Neural progenitor cell (in vitro differentiated cells): ENCODE data around the gene NKAIN2. TPM values are rescaled to one million over a fixed set of nuclear protein-coding genes. Genes with fewer than 3 reads are reported as not detected.

Experiments
- DNase-seq: peaks from one replicate; pipeline ENCODE4 v3.0.0-alpha.2; 2016; ENCODE audit warnings: low spot score
- H2AFZ ChIP-seq: fragments of 200-600 bp; sonication (generic); replicated peaks from 2 replicates; pipeline ENCODE4 v1.6.1; 2016; ENCODE audit warnings: antibody characterized with exemption
- H3F3A ChIP-seq: fragments of 200-600 bp; sonication (generic); 2 replicates; pipeline ENCODE4 v1.6.1; 2016; ENCODE audit warnings: antibody characterized with exemption, low read depth
- H3K27ac ChIP-seq: fragments of 200-600 bp; sonication (generic); 2 replicates; pipeline ENCODE4 v1.5.1; 2016; ENCODE audit warnings: mild to moderate bottlenecking
- H3K27me3 ChIP-seq: fragments of 200-600 bp; sonication (generic); 2 replicates; pipeline ENCODE4 v1.6.1; 2016; ENCODE audit warnings: mild to moderate bottlenecking, moderate library complexity
- H3K36me3 ChIP-seq: fragments of 200-600 bp; sonication (generic); 2 replicates; pipeline ENCODE4 v1.5.1; 2016
- H3K4me1 ChIP-seq: fragments of 200-600 bp; sonication (generic); 2 replicates; pipeline ENCODE4 v1.6.1; 2016; ENCODE audit warnings: mixed run types
- H3K4me2 ChIP-seq: fragments of 200-600 bp; sonication (generic); 2 replicates; pipeline ENCODE4 v1.6.1; 2016
- H3K4me3 ChIP-seq: fragments of 200-600 bp; sonication (generic); 2 replicates; pipeline ENCODE4 v1.5.1; 2016
- H3K79me2 ChIP-seq: fragments of 200-600 bp; sonication (generic); 2 replicates; pipeline ENCODE4 v1.6.1; 2016; ENCODE audit warnings: low read depth
- H3K9ac ChIP-seq: fragments of 200-600 bp; sonication (generic); 2 replicates; pipeline ENCODE4 v1.6.1; 2016
- H3K9me3 ChIP-seq: fragments of 200-600 bp; sonication (generic); 2 replicates; pipeline ENCODE4 v1.5.1; 2016; ENCODE audit warnings: low read depth
- H4K20me1 ChIP-seq: fragments of 200-600 bp; sonication (generic); 2 replicates; pipeline ENCODE4 v1.6.1; 2016; ENCODE audit warnings: low read depth
- H3K27ac Mint-ChIP-seq: 3 replicates; pipeline ENCODE4 v1.8.0; 2021; ENCODE audit warnings: mixed read lengths
- H3K27me3 Mint-ChIP-seq: 2 replicates; pipeline ENCODE4 v1.8.0; 2022; ENCODE audit warnings: low read depth, mild to moderate bottlenecking, inconsistent platforms, moderate library complexity, mixed read lengths; ENCODE audit not compliant: insufficient read depth
- H3K36me3 Mint-ChIP-seq: 3 replicates; pipeline ENCODE4 v1.8.0; 2021; ENCODE audit warnings: mixed read lengths
- H3K4me1 Mint-ChIP-seq: 3 replicates; pipeline ENCODE4 v1.8.0; 2021; ENCODE audit warnings: mixed read lengths
- H3K4me3 Mint-ChIP-seq: 3 replicates; pipeline ENCODE4 v1.8.0; 2021; ENCODE audit warnings: mild to moderate bottlenecking, moderate library complexity, mixed read lengths
- H3K9me3 Mint-ChIP-seq: 3 replicates; pipeline ENCODE4 v1.8.0; 2020; ENCODE audit warnings: mixed read lengths
- CTCF ChIP-seq: fragments of 200-600 bp; sonication (generic); IDR thresholded peaks from 2 replicates; pipeline ENCODE4 v1.5.1; 2017; ENCODE audit warnings: antibody characterized with exemption, mild to moderate bottlenecking
- EZH2 ChIP-seq: fragments of 200-600 bp; sonication (generic); IDR thresholded peaks from 2 replicates; pipeline ENCODE4 v1.6.1; 2017; ENCODE audit warnings: antibody characterized with exemption, mild to moderate bottlenecking, moderate library complexity
- EZH2phosphoT487 ChIP-seq: fragments of 200-600 bp; sonication (generic); IDR thresholded peaks from 2 replicates; pipeline ENCODE4 v1.6.1; 2017; ENCODE audit warnings: antibody characterized with exemption
- total RNA-seq: library from RNA; depleted of rRNA; stranded (reverse); fragments of >200 nt; gene quantifications from 2 replicates; pipeline ENCODE4 v1.2.3, GENCODE V29; 2015; ENCODE audit warnings: low replicate concordance

NKAIN2 gene
- total RNA-seq, 1 donor from 2014 or later: 0.45 TPM

DNA sequence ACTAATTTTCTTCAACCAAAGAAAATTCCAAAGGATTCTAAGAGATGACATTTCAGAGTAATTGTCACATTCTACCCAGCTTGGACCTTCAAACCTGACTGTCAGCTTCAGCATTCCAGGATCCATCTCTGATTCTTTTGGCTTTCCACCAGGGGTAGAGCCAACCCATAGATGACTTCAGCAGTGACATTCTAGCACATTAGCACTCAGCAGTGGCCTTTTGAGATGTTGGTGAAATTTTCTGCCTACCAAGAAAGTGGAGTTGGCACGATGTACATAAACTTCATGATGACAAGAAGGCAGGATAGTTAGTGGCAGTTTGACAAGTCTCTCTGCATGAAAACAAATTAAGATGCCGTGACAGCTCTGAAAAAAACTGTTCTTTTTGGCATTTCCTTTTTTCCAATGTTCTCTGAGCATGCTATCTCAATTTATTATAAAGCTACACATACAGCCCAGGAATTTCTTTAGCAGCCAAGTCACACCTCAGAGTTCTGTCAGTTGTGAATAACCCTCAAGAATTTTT is 692.1 kb downstream of the NKAIN2 start:
- Histone ChIP-seq H2AFZ (no peak overlapping the region), H3K27ac (no peak overlapping the region), H3K4me1 (peaks cover 8% of the 10 kb centered on the region), H3K4me2 (no peak overlapping the region), H3K27me3 (no peaks in the 10 kb centered on the region), H4K20me1 (no peaks in the 10 kb centered on the region), H3K4me3 (no peak overlapping the region), H3K36me3 (no peaks in the 10 kb centered on the region), H3K9me3 (no peaks in the 10 kb centered on the region), H3K9ac (no peak overlapping the region), H3K79me2 (no peaks in the 10 kb centered on the region), H3F3A (peaks cover 3% of the 10 kb centered on the region)
- Mint-ChIP-seq H3K4me3 (no peak overlapping the region), H3K9me3 (no peaks in the 10 kb centered on the region), H3K4me1 (peaks cover 6% of the 10 kb centered on the region), H3K27me3 (no peaks in the 10 kb centered on the region), H3K36me3 (no peaks in the 10 kb centered on the region), H3K27ac (no peak overlapping the region)
- no peak for DNase-seq
- no peak for TF ChIP-seq CTCF
- TF ChIP-seq EZH2phosphoT487: no peak
- TF ChIP-seq EZH2: no peak

DNA sequence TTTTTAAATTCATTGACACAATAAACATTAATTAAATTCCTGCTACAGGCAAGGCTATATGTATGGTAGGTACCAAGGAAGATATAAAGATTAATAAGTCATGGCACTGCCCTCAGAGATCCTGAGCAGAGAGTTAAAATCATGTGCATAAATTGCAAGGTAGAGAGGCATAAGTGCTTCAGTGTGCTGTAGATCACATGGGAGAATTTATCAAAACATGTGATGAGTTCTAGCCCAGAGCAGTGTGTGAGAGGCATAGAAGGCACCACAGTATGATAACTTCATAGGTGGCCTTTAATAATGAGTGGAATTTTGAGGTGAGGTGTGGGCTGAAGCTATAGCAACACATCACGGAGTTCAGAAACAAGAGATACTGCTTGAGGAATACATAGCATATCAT is 692.7 kb downstream of the NKAIN2 start:
- H3K27ac Mint-ChIP-seq: no peak overlapping the region

DNA sequence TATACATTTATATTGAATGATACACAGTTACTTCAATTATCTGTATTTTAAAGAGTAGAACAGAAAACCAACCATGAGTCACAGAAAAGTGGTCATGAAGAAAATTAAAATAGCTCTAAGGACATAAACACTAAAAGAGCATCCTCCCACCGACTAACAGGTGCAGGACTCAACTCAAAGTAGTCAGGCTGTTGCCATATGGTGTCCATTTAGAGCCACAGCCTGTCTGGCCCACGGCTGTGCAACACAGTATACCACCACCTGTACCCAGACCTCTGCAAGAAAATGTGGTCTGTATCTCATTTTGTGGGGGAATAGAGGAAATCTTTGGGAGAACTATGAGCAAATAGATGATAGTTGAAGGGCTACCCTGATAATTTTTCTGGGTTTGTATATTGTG is 708.8 kb downstream of the NKAIN2 start:
- H3K27ac ChIP-seq: no peak overlapping the region
- H4K20me1 ChIP-seq: no peaks in the 10 kb centered on the region
- H3K9ac ChIP-seq: no peak overlapping the region
- Mint-ChIP-seq H3K27ac (no peak overlapping the region), H3K4me3 (no peak overlapping the region), H3K9me3 (peaks cover 3% of the 10 kb centered on the region), H3K27me3 (no peaks in the 10 kb centered on the region), H3K36me3 (no peaks in the 10 kb centered on the region), H3K4me1 (peaks cover 6% of the 10 kb centered on the region)
- H3K36me3 ChIP-seq: no peaks in the 10 kb centered on the region
- no peaks in the 10 kb centered on the region for H3K9me3 ChIP-seq
- no peaks in the 10 kb centered on the region for H3K27me3 ChIP-seq
- no peak overlapping the region for H2AFZ ChIP-seq
- H3K79me2 ChIP-seq: no peaks in the 10 kb centered on the region
- no peak for DNase-seq
- H3F3A ChIP-seq: no peaks in the 10 kb centered on the region
- peaks cover 11% of the 10 kb centered on the region for H3K4me1 ChIP-seq
- H3K4me3 ChIP-seq: no peak overlapping the region
- H3K4me2 ChIP-seq: no peak overlapping the region
- TF ChIP-seq EZH2phosphoT487: no peak
- no peak for TF ChIP-seq CTCF
- TF ChIP-seq EZH2: no peak

More for the DNA sequence above, 692.7 kb downstream of the NKAIN2 start:
- no peak overlapping the region for H3K27ac ChIP-seq
- H3F3A ChIP-seq: peaks cover 3% of the 10 kb centered on the region
- H3K4me3 Mint-ChIP-seq: no peak overlapping the region
- H3K79me2 ChIP-seq: no peaks in the 10 kb centered on the region
- H2AFZ ChIP-seq: no peak overlapping the region
- no peaks in the 10 kb centered on the region for H3K27me3 ChIP-seq
- no peaks in the 10 kb centered on the region for H4K20me1 ChIP-seq
- H3K4me3 ChIP-seq: no peak overlapping the region
- H3K4me2 ChIP-seq: no peak overlapping the region
- no peaks in the 10 kb centered on the region for H3K36me3 Mint-ChIP-seq
- no peak for DNase-seq
- H3K9me3 Mint-ChIP-seq: no peaks in the 10 kb centered on the region
- no peaks in the 10 kb centered on the region for H3K9me3 ChIP-seq
- H3K36me3 ChIP-seq: no peaks in the 10 kb centered on the region
- peaks cover 6% of the 10 kb centered on the region for H3K4me1 Mint-ChIP-seq
- TF ChIP-seq CTCF: no peak
- no peak for TF ChIP-seq EZH2
- TF ChIP-seq EZH2phosphoT487: no peak
- H3K27me3 Mint-ChIP-seq: no peaks in the 10 kb centered on the region
- H3K9ac ChIP-seq: no peak overlapping the region
- H3K4me1 ChIP-seq: peaks cover 8% of the 10 kb centered on the region
